ENCODE results near the gene ARMC2.

- no peak for TF ChIP-seq EZH2phosphoT487 (IDR thresholded peaks at IDR 0.05; ENCODE audit: insufficient read depth, low read depth)
- TF ChIP-seq EZH2 (IDR thresholded peaks at IDR 0.05; ENCODE audit: insufficient read depth, poor library complexity, severe bottlenecking), result no peak
Observed at GRCh38 chr6:108951351-108951953, 103.2 kb downstream of the ARMC2 start.

Measured in GM23248 (cell line).